Prostate gland (tissue), 2 donors: Measurements from ENCODE around the gene DOCK10.

Experiments used
- POLR2A ChIP-seq: fragments of 450-650 bp; IDR thresholded peaks from one replicate; pipeline ENCODE4 v1.6.1; 2016; ENCODE audit warnings: antibody characterized with exemption, mild to moderate bottlenecking
- POLR2AphosphoS5 ChIP-seq: sonication (generic); formaldehyde crosslinking; IDR thresholded peaks from one replicate; pipeline ENCODE4 v1.6.1; 2017; ENCODE audit warnings: antibody characterized with exemption
- TF ChIP-seq, protein P1 (sequence below), 4 experiments: fragments of 200-600 bp in 2 of 4; fragments of 450-650 bp in 2 of 4; sonication (generic) in 2 of 4; IDR thresholded peaks; 1 replicate in 3 of 4; 2 replicates in 1 of 4; pipeline ENCODE4 v1.5.1; 2016 to 2019; ENCODE audit warnings: antibody characterized with exemption in 4 of 4, mild to moderate bottlenecking in 2 of 4, moderate library complexity in 2 of 4

DNA sequence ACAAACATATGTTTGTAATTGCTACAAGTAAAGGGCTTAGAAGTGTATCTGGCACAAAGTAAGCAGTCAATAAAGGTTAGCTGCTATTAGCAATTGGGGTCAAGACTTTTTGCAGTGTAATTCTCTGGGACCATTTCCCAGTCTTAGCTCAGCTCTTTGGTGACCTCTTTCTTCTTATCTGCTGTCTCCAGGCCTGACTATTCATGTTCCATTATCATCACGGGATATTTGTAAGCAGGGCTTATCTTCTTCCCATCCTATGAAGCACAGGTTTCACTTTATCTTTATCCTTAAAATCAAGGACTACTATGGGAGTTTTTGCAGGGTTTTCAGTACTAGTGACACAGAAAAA is 131.7 kb downstream of the DOCK10 start:
- TF ChIP-seq, protein P1, sequence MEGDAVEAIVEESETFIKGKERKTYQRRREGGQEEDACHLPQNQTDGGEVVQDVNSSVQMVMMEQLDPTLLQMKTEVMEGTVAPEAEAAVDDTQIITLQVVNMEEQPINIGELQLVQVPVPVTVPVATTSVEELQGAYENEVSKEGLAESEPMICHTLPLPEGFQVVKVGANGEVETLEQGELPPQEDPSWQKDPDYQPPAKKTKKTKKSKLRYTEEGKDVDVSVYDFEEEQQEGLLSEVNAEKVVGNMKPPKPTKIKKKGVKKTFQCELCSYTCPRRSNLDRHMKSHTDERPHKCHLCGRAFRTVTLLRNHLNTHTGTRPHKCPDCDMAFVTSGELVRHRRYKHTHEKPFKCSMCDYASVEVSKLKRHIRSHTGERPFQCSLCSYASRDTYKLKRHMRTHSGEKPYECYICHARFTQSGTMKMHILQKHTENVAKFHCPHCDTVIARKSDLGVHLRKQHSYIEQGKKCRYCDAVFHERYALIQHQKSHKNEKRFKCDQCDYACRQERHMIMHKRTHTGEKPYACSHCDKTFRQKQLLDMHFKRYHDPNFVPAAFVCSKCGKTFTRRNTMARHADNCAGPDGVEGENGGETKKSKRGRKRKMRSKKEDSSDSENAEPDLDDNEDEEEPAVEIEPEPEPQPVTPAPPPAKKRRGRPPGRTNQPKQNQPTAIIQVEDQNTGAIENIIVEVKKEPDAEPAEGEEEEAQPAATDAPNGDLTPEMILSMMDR (IDR thresholded peaks at IDR 0.05): no peak
- TF ChIP-seq POLR2A (no peak), POLR2AphosphoS5 (no peak)
